Bone marrow (tissue), 2 donors: ENCODE results near the gene SLC34A2.
"Not testable (repeated sequence)": the region's sequence is repeated elsewhere in the genome, so short reads cannot be mapped to it uniquely, and the experiment has no call there.

Experiments
- DNase-seq, 2 donors: peaks; one replicate each; lab custom pipeline; 2025; lab: John Stamatoyannopoulos, UW

Gene SLC34A2

DNA sequence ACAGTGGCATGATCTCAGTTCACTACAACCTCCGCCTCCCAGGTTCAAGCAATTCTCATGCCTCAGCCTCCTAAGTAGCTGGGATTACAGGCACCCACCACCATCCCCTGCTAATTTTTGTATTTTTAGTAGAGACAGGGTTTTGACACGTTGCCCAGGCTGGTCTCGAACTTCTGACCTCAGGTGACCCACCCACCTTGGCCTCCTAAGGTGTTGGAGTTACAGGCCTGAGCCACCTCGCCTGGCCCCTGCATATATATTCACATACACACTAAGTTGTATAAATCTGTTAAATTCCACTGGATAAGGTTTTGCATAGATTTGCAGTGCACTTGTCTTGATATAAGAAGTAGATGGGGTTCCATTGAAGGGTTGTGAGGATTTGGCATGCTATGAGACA is 5.8 kb downstream of the SLC34A2 start:
- not testable (repeated sequence) for DNase-seq

DNA sequence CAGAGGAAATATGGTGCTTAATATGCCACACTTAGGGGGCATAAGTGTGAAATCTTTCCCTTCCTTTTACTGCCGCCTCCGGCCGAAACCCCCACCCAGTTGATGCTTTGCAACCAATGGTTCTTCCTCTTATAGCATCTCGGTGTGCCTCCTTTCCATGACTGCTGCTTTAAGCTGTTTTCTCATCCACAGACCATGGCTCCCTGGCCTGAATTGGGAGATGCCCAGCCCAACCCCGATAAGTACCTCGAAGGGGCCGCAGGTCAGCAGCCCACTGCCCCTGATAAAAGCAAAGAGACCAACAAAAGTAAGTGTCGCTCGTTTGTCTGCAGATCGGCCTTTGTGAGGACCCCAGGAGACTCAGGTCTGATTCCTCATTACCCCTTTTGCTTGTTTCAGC is 6.7 kb downstream of the SLC34A2 start:
- no peak for DNase-seq

GRCh38 chr4:25663781-25664180 is 8.1 kb downstream of the SLC34A2 start:
- DNase-seq = no peak

DNA sequence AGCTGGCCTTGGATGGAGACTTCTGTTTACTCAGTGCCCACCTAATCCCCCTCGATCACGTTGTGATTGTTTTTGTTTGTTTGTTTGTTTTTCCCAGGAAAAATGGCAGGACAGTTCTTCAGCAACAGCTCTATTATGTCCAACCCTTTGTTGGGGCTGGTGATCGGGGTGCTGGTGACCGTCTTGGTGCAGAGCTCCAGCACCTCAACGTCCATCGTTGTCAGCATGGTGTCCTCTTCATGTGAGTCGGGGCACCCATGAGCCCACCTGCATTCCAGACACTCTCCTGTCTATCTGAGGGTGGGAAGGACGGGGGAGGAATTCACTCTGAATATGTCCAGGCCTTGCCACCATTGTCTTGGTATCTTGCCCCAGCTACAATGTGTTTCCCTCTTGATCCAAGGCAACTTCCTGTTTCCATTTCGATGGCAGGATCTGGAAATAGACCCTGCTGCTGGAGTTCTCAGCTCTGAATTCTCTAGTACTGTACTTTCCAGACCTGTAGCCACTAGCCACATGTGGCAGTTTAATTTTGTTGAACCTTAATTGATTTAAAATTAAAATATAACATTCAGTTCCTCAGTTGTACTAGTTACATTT is 10.5 kb downstream of the SLC34A2 start:
- DNase-seq = no peak

- no peak for DNase-seq
These were observed 12.4 kb downstream of the SLC34A2 start for GRCh38 chr4:25667931-25668557.

DNA sequence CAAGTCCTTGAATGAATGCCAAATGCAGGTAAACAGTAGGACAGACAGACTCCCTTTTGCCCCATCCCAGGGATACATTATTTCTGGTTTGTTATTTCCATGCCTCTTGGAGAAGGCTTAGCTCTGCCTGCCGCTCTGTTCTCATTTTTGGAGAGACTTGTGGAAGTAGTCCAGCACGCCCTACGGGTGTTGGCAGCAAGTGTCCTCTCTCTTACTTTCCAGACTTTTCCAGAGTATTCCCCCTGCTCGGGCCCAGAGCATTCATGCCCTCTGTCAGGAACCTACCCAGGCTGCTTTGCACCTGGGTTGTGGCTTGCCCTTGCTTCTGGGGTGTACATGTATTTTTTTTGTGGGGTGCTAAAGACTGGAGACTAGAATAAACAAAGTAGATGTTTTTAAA is 15.3 kb downstream of the SLC34A2 start:
- no peak for DNase-seq

GRCh38 chr4:25672756-25673155 is 17.1 kb downstream of the SLC34A2 start:
- no peak for DNase-seq

DNA sequence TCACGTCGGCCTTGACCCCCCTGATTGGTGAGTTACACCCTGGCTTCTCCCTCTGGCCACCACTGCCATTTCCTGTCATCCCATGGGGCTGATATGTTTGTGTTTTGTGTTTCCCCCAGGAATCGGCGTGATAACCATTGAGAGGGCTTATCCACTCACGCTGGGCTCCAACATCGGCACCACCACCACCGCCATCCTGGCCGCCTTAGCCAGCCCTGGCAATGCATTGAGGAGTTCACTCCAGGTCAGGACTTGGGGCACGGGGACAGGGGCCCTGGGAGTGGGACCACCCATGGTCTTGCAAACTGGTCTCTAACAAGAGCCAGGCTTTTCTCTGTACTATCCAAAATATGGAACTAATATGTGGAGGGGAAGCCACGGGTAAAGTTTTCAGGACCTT is 18.7 kb downstream of the SLC34A2 start:
- no peak for DNase-seq

DNA sequence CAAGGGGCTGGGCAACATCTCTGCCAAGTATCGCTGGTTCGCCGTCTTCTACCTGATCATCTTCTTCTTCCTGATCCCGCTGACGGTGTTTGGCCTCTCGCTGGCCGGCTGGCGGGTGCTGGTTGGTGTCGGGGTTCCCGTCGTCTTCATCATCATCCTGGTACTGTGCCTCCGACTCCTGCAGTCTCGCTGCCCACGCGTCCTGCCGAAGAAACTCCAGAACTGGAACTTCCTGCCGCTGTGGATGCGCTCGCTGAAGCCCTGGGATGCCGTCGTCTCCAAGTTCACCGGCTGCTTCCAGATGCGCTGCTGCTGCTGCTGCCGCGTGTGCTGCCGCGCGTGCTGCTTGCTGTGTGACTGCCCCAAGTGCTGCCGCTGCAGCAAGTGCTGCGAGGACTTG is 20.6 kb downstream of the SLC34A2 start:
- no peak for DNase-seq

DNA sequence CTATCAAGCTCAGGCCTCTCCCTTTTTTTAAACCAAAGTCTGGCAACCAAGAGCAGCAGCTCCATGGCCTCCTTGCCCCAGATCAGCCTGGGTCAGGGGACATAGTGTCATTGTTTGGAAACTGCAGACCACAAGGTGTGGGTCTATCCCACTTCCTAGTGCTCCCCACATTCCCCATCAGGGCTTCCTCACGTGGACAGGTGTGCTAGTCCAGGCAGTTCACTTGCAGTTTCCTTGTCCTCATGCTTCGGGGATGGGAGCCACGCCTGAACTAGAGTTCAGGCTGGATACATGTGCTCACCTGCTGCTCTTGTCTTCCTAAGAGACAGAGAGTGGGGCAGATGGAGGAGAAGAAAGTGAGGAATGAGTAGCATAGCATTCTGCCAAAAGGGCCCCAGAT is 21.5 kb downstream of the SLC34A2 start:
- no peak for DNase-seq

DNA sequence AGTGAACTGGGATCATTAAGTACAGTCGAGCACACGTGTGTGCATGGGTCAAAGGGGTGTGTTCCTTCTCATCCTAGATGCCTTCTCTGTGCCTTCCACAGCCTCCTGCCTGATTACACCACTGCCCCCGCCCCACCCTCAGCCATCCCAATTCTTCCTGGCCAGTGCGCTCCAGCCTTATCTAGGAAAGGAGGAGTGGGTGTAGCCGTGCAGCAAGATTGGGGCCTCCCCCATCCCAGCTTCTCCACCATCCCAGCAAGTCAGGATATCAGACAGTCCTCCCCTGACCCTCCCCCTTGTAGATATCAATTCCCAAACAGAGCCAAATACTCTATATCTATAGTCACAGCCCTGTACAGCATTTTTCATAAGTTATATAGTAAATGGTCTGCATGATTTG is 22.3 kb downstream of the SLC34A2 start:
- DNase-seq = no peak

DNA sequence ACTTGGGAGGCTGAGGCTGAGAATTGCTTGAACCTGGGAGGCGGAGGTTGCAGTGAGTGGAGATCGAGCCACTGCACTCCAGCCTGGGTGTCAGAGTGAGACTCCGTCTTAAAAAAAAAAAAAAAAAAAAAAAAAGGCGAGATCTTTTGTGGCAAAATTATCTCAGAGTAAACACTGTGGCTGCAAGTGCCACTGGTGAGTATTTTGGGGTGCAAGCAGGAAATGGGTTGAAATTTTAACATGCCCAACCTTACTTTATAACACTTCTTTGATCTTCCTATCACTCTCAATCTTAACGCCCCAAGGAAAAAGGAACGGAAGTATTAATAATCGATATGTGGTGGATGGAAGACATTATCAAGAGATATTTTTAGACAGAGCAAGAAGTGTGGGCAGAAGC is 32.1 kb downstream of the SLC34A2 start:
- no peak for DNase-seq

GRCh38 chr4:25694466-25694865 is 38.8 kb downstream of the SLC34A2 start:
- no peak for DNase-seq

- no peak for DNase-seq
These were observed 40.8 kb downstream of the SLC34A2 start for GRCh38 chr4:25696409-25696808.

DNA sequence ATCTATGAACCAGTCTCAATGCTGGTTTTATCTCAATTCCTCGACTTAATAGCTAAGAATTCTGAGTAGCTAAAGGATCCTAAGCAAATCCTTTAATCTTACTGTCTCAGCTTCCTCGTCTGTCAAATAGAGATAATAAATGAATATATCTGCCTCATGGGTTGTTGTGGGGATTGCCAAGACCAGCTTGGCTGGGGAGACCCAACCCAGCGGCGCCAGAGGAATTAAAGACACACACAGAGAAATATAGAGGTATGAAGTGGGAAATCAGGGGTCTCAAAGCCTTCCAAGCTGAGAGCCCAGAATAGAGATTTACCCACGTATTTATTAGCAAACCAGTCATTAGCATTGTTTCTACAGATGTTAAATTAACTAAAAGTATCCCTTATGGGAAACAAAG is 41.9 kb downstream of the SLC34A2 start:
- no peak for DNase-seq

GRCh38 chr4:25700661-25701060 is 45.0 kb downstream of the SLC34A2 start:
- no peak for DNase-seq

GRCh38 chr4:25702848-25703247 is 47.2 kb downstream of the SLC34A2 start:
- no peak for DNase-seq

DNA sequence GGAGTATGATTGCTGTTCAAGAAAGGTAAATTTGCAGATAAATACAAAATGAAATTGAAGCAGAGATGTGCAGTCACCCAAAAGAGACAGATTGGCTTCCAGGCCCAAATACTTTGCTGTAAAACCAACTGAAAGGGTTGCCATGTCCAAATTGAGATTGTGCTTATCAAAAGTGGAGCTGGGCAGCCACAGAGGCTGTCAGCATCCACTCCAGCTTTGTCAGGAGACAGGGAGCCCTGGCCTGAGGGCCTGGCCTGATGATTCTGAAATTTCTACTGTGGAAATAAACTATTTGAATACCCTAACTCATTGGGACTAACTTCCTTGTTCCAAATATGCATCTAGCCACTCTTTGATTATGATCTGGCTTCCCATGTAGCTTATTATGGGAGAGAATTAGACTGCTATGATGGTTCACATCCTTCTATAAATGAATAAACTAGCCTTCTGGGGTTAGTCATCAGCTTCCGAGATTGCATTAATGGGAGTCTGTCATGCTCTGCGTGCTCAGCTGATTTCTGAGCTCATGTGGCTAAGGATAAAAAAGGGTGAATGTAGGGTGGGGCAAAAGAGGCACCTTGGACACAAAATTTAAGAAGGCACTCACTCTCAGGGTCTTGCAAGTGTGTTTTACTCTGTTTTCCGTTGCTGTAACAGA is 48.2 kb downstream of the SLC34A2 start:
- DNase-seq = no peak

DNA sequence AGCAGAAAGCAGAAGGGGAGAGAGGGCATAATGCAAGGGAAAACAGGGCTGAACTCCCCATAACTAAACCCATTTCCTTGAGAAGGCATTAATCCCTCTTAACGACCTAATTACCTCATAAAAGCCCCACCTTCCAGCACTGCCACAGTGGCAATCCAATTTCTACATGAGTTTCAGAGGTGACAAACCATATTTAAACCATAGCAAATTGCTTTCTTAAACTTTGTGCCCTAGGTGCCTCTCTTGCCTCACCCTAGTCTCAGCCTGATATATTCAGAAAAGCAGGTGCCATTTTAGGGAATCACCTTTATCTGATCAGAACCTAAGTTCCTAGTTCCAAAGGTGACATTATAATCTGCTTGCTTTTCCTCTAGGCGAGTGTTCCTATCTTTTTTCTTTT is 48.9 kb downstream of the SLC34A2 start:
- no peak for DNase-seq

- no peak for DNase-seq
These were observed 55.0 kb downstream of the SLC34A2 start for GRCh38 chr4:25710637-25711036.

GRCh38 chr4:25712611-25713010 is 57.0 kb downstream of the SLC34A2 start:
- no peak for DNase-seq

GRCh38 chr4:25713812-25714211 is 58.2 kb downstream of the SLC34A2 start:
- no peak for DNase-seq

DNA sequence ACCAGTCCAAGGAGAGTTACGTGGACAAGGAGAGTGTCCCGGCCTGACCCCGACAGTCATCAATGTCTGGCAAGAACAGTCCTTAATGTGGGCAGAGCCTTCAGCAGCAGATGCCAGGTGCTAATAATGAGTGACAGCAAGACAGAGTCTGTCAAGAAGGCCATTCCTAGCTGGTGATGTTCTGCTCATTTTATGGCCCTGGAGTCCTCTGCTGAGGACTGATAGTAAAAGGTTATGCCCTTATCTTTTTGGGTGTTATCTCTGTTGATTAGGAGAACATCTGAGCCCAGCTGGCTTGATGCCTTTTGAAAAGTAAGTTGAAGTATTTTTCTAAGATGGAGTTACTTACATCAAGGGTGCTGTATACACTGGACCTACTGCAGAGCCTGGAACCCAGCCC is 67.3 kb downstream of the SLC34A2 start:
- DNase-seq = no peak

- DNase-seq = no peak
These were observed 67.8 kb downstream of the SLC34A2 start for GRCh38 chr4:25723409-25723808.
